Measurements from ENCODE around the gene SLC22A23.
"Not testable (repeated sequence)": the region's sequence is repeated elsewhere in the genome, so short reads cannot be mapped to it uniquely, and the experiment has no call there.

The SLC22A23 gene

GRCh38 chr6:3389390-3390167 is 67.3 kb downstream of the SLC22A23 start:
- in situ Hi-C loops (cut with MboI; ENCODE audit: low sequenced_read_pairs), result no loop called here

GRCh38 chr6:3388786-3389185 is 68.1 kb downstream of the SLC22A23 start:
- in situ Hi-C loops (cut with MboI; ENCODE audit: low sequenced_read_pairs), result no loop called here

DNA sequence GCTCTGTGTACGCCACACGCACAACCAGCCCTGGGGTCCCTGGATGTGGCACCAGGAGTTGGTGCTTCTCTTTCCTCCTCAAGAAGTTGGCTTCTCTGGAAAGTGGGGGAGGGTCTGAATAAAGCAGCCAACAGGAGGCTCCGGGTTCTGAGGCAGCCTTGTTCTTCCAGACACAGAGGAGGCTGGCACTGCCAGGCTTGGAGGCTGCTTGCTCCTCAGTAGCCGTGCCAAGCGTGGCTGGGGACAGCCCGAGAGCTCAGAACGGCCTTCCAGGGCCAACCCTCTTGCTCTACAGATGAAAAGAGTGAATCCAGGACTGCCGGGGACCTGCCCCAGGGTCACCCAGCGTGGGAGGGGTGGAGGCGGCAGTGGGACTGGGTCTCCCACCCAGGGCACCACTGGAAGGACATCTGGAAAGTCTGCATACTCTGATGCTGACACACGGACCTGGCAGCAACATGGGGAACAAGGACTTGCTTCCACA is 70.4 kb downstream of the SLC22A23 start:
- in situ Hi-C loops (cut with MboI; ENCODE audit: low sequenced_read_pairs), result no loop called here

- in situ Hi-C loops (cut with MboI; ENCODE audit: low sequenced_read_pairs), result no loop called here
Measured at GRCh38 chr6:3385660-3386151, 71.1 kb downstream of the SLC22A23 start.

DNA sequence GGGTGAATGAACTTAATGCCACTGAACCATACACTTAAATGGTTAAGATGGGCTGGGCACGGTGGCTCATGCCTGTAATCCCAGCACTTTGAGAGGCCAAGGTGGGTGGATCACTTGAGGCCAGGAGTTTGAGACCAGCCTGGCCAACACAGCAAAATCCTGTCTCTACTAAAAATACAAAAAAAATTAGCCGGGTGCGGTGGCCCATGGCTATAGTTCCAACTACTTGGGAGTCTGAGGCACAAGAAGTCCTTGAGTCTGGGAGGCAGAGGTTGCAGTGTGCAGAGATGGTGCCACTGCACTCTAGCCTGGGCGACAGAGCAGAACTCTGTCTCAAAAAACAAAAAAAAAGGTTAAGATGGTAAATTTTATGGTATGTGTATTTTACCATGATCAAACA is 71.7 kb downstream of the SLC22A23 start:
- in situ Hi-C loops (cut with MboI; ENCODE audit: low sequenced_read_pairs), result not testable (repeated sequence)

- in situ Hi-C loops (cut with MboI; ENCODE audit: low sequenced_read_pairs), result no loop called here
Measured at GRCh38 chr6:3384241-3385143, 72.4 kb downstream of the SLC22A23 start.

GRCh38 chr6:3383525-3383924 is 73.3 kb downstream of the SLC22A23 start:
- in situ Hi-C loops (cut with MboI; ENCODE audit: low sequenced_read_pairs), result no loop called here

DNA sequence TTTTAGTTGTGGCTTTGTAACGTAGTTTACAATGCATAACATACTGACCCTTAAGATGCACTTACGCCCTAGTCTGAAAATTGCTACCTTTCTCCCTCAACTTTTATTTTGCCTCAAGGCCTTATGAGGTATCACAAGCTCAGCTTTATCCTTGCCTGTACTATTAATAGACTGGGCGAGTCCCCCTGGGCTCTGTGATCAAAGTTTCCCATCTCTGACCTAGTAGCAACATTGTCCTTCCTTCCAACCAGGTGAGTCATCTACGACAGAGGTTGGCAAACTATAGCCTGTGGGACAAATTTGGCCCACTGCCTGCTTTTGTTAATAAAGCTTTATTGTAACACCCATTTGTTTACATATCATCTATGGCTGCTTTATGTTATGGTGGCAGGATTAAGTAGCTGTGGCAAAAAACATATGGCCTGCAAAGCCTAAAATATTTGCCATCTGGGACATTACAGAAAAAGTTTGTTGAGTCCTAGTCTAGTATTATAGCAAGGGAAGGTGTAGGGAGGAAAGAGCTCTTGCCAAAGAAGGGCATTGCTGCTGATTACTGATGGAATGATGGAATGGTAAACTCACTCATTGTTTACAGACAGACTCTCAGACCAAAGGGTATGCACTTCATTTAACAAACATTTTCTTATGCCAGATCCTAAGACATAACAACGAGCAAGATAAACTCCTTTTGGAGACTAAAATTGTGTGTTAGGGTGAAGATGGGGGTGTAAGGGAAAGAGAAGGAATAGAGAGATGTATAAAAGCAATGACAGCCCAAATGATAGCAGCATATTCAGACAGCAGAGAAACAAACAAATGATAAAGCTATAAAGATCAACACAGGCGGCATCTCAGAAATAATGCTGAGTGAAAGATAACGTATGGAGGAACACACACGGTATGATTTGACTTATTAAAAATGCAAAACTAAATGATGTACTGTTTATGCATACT is 74.2 kb downstream of the SLC22A23 start:
- in situ Hi-C loops (cut with MboI; ENCODE audit: low sequenced_read_pairs), result no loop called here

DNA sequence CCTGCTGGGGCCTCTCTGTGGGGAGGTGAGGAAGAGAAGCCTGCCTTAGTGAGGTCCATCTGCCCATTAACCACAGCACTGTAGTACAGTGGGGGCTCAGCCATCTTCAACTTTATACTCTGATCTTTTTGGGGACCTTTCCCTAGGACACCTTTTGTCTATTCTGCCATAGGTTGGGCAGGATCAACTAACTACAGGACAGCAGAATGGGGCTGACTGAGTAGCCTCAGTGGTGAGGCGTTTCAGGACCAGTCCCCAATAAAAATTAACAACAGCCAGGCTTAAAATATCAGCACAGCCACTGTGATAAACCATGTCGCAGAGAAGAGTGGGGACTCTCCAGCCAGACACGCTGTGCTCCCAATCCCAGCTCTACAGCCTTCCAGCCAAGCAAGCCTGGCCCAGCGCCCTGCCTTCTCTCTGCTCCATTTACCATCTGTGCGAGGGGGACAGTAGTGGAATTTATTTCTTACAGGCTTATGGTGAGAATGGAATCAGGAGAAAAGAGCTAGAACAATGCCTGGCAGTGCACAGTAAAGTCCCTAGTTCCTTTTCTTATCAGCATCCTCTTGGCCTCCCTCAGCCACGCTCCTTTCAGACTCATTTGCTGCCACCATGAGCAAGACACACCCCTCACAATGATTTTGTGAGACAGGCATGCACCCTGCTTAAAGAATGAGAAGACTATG is 75.5 kb downstream of the SLC22A23 start:
- in situ Hi-C loops (cut with MboI; ENCODE audit: low sequenced_read_pairs), result no loop called here

GRCh38 chr6:3380344-3381232 is 76.3 kb downstream of the SLC22A23 start:
- in situ Hi-C loops (cut with MboI; ENCODE audit: low sequenced_read_pairs), result no loop called here

GRCh38 chr6:3379482-3380060 is 77.3 kb downstream of the SLC22A23 start:
- in situ Hi-C loops (cut with MboI; ENCODE audit: low sequenced_read_pairs), result no loop called here

DNA sequence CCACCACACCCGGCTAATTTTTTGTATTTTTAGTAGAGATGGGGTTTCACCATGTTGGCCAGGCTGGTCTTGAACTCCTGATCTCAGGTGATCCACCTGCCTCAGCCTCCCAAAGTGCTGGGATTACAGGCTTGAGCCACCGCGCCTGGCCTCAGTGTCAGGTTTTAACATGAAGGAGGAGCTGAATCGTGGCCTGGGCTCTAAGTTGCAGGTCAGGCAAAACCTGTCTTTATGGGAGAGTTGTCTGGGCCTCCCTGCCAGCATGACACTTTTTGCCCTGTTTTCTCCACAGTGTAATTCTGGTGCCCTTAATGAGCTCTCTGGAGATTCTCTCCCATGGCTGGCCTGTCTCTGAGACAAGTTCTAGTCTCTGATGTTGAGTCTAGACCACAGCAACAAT is 78.0 kb downstream of the SLC22A23 start:
- in situ Hi-C loops (cut with MboI; ENCODE audit: low sequenced_read_pairs), result not testable (repeated sequence)

GRCh38 chr6:3378398-3378782 is 78.5 kb downstream of the SLC22A23 start:
- in situ Hi-C loops (cut with MboI; ENCODE audit: low sequenced_read_pairs), result not testable (repeated sequence)

GRCh38 chr6:3377536-3378397 is 79.1 kb downstream of the SLC22A23 start:
- in situ Hi-C loops (cut with MboI; ENCODE audit: low sequenced_read_pairs), result no loop called here

DNA sequence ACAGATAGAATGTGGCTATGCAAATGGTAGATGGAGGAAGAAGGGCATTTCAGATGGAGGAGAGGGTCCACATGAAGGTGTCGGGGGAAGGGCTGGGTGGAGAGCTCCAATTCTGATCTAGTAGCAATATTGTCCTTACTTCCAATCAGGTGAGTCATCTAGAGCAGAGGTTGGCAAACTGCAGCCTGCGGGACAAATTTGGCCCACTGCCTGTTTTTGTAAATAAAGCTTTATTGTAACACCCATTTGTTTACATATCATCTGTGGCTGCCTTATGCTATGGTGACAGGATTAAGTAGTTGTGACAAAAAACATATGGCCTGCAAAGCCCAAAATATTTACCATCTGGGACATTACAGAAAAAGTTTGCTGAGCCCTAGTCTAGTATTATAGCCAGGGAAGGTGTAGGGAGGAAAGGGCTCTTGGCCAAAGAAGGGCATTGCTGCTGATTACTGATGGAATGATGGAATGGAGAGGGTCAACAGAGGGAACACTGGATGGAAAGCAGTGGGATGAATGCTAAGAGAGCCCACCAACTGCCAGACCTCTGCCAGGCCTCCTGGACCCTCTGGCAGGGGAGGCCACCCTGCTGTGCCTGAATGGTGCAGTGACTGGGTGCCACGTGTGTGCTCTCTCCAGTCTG is 79.8 kb downstream of the SLC22A23 start:
- in situ Hi-C loops (cut with MboI; ENCODE audit: low sequenced_read_pairs), result no loop called here

DNA sequence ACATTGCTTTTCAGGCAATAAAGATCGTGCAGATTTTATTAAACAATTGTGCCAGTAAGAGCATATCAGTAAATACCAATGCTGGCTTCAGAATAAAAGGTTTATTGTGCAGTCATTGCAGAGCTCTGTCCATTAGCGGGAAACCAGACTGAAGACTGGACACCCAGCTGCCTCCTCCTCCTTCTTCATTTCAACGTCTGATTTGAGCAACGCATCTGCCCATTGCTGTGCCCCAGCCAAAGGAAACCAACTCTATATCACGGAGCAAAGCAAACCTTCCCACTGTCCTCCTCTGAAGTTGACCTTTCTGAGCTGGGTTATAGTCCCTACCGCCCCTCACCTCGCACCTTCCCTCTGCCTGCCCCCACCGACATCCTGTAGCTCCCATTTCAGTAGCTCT is 80.8 kb downstream of the SLC22A23 start:
- in situ Hi-C loops (cut with MboI; ENCODE audit: low sequenced_read_pairs), result no loop called here

DNA sequence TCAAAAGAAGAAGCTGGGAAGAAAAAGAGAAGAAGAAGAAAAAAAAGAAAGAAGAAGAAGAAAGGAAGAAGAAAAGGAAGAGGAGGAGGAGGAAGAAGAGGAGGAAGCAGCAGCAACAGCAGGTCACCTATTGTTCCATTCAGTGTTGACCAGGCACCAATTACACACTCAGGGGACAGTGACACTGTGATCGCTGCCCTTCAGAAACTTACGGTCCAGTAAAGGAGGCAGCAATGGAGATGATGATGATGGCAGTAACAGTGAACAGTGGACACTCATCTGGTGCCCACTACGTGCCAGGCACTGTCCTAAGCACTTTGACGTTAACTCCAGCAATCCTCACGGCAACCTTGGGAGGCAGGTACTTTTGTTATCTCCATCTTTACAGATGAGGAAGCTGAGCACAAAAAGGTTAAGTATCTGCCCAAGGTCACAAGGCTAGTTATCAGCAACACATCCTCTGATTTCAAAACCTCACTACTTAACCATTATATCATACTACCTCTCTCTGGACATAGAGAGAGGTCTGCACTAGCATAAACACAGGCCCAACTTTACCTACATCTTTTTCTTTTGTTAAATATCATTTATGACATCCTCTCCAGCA is 83.2 kb downstream of the SLC22A23 start:
- in situ Hi-C loops (cut with MboI; ENCODE audit: low sequenced_read_pairs), result no loop called here
